ENCODE measurements around the gene TSPAN9. TPM values are rescaled to one million over a fixed set of nuclear protein-coding genes. Genes with fewer than 3 reads are reported as not detected.

TSPAN9 gene
- total and polyA plus RNA-seq, 4 experiments from 2014 or later, result 0.67 to 0.84 TPM; not detected in 2

- H3K4me3 ChIP-seq (ENCODE audit: low read length in 2 of 2), result no peak overlapping the region
- Mint-ChIP-seq H3K4me1 (no peaks in the 10 kb centered on the region), H3K36me3 (no peaks in the 10 kb centered on the region), H3K27me3 (peaks cover 6 to 13% of the 10 kb centered on the region in 2 donors), H3K27ac (no peak overlapping the region), H3K9me3 (peaks cover 0 to 6% (median 0%) of the 10 kb centered on the region in 8 donors), H3K4me3 (no peak overlapping the region)
- ChIA-PET POLR2A (ENCODE audit: partially characterized antibody) (no interaction called here), CTCF (ENCODE audit: partially characterized antibody) (no interaction called here)
- no peaks in the 10 kb centered on the region for H3K4me1 ChIP-seq (ENCODE audit: insufficient read depth, low read length)
- H3K27ac ChIP-seq (ENCODE audit: low read depth, low read length), result no peak overlapping the region
- H3K36me3 ChIP-seq (ENCODE audit: insufficient read depth, low read length), result no peaks in the 10 kb centered on the region
- no peaks in the 10 kb centered on the region for H3K9me3 ChIP-seq (ENCODE audit: control insufficient read depth in 1 of 2, low read length in 2 of 2)
- no peaks in the 10 kb centered on the region for H3K27me3 ChIP-seq (ENCODE audit: insufficient read depth, low read length)
- intact Hi-C loops (cut with micrococcal nuclease), result no loop called here
- DNase-seq, result no peak
Measured at GRCh38 chr12:3233797-3234196, 156.6 kb downstream of the TSPAN9 start.

- no peaks in the 10 kb centered on the region for H3K9me3 Mint-ChIP-seq
- H3K27ac Mint-ChIP-seq, result no peak overlapping the region
- no peaks in the 10 kb centered on the region for H3K36me3 ChIP-seq (ENCODE audit: insufficient read depth, low read length)
- no peaks in the 10 kb centered on the region for H3K4me1 Mint-ChIP-seq
- no peaks in the 10 kb centered on the region for H3K36me3 Mint-ChIP-seq
- no peak overlapping the region for H3K4me3 ChIP-seq (ENCODE audit: low read length in 2 of 2)
- no peaks in the 10 kb centered on the region for H3K9me3 ChIP-seq (ENCODE audit: control insufficient read depth in 1 of 2, low read length in 2 of 2)
- no peak overlapping the region for H3K4me3 Mint-ChIP-seq
- intact Hi-C loops (cut with micrococcal nuclease), result no loop called here
- CTCF ChIA-PET (ENCODE audit: partially characterized antibody), result no interaction called here
- no peak overlapping the region for H3K27ac ChIP-seq (ENCODE audit: low read depth, low read length)
- H3K27me3 ChIP-seq (ENCODE audit: insufficient read depth, low read length), result no peaks in the 10 kb centered on the region
- POLR2A ChIA-PET (ENCODE audit: partially characterized antibody), result no interaction called here
- no peaks in the 10 kb centered on the region for H3K4me1 ChIP-seq (ENCODE audit: insufficient read depth, low read length)
- H3K27me3 Mint-ChIP-seq, result peaks cover 3 to 9% of the 10 kb centered on the region in 2 donors
- no peak for DNase-seq
Measured at GRCh38 chr12:3236345-3237187, 159.4 kb downstream of the TSPAN9 start.

GRCh38 chr12:3238196-3238595, 161.0 kb downstream of the TSPAN9 start:
- no peak for DNase-seq
- H3K27ac ChIP-seq (ENCODE audit: low read depth, low read length), result no peak overlapping the region
- H3K27me3 Mint-ChIP-seq, result peaks cover 3 to 5% of the 10 kb centered on the region in 2 donors
- no peaks in the 10 kb centered on the region for H3K4me1 Mint-ChIP-seq
- intact Hi-C loops (cut with micrococcal nuclease), result no loop called here
- ChIA-PET CTCF (ENCODE audit: partially characterized antibody) (interaction anchor here (1.0 kb wide), 1 partner anchor 13 kb away, joined by 3 read pairs; no protein-coding TSS in a partner anchor), POLR2A (ENCODE audit: partially characterized antibody) (no interaction called here)
- no peaks in the 10 kb centered on the region for H3K9me3 ChIP-seq (ENCODE audit: control insufficient read depth in 1 of 2, low read length in 2 of 2)
- no peak overlapping the region for H3K4me3 Mint-ChIP-seq
- H3K36me3 Mint-ChIP-seq, result no peaks in the 10 kb centered on the region
- no peak overlapping the region for H3K27ac Mint-ChIP-seq
- no peaks in the 10 kb centered on the region for H3K27me3 ChIP-seq (ENCODE audit: insufficient read depth, low read length)
- H3K4me1 ChIP-seq (ENCODE audit: insufficient read depth, low read length), result no peaks in the 10 kb centered on the region
- no peaks in the 10 kb centered on the region for H3K9me3 Mint-ChIP-seq
- H3K4me3 ChIP-seq (ENCODE audit: low read length in 2 of 2), result no peak overlapping the region
- H3K36me3 ChIP-seq (ENCODE audit: insufficient read depth, low read length), result no peaks in the 10 kb centered on the region

GRCh38 chr12:3241621-3242020, 164.4 kb downstream of the TSPAN9 start:
- POLR2A ChIA-PET (ENCODE audit: partially characterized antibody), result no interaction called here
- H3K36me3 Mint-ChIP-seq, result no peaks in the 10 kb centered on the region

DNA sequence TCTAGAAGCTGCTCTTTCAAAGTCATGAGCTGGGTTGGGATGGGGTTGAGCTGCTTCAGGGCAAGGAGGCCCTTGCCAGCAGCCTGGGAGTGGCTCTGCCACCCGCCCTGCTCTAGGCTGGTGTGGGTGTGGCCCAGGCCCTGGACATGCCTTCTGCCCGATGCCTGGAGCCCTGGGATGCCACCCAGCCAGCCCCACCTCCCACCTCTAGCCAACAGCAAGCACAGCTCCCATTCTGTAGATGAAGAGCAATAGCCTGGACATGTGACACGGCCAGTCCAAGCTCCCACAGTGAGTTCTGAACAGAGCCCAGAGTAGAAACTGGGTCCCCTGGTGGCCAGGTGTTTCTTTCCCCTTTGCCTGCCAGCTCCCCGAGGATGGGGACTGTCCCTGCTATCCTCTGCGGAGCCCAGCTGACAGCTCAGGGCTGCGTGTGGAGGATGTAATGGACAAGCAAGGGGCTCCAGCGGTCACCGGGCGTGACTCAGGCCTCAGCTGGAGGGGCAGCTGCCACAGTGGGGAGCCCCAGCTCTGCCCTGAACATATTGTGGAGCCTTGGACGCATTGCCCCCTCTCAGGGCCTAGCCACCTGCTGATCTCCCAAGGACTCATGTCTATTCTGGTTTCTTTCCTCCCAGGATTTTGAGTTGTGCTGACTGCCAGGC, 165.2 kb downstream of the TSPAN9 start:
- H3K27me3 Mint-ChIP-seq, result peaks cover 0 to 3% of the 10 kb centered on the region in 2 donors
- intact Hi-C loops (cut with micrococcal nuclease), result no loop called here

More at GRCh38 chr12:3241621-3242020, 164.4 kb downstream of the TSPAN9 start:
- Histone ChIP-seq H3K36me3 (ENCODE audit: insufficient read depth, low read length) (no peaks in the 10 kb centered on the region), H3K27me3 (ENCODE audit: insufficient read depth, low read length) (no peaks in the 10 kb centered on the region), H3K27ac (ENCODE audit: low read depth, low read length) (no peak overlapping the region), H3K4me1 (ENCODE audit: insufficient read depth, low read length) (no peaks in the 10 kb centered on the region), H3K4me3 (ENCODE audit: low read length in 2 of 2) (no peak overlapping the region), H3K9me3 (ENCODE audit: control insufficient read depth in 1 of 2, low read length in 2 of 2) (no peaks in the 10 kb centered on the region)
- CTCF ChIA-PET (ENCODE audit: partially characterized antibody), result no interaction called here
- H3K27ac Mint-ChIP-seq, result no peak overlapping the region
- intact Hi-C loops (cut with micrococcal nuclease), result no loop called here
- H3K27me3 Mint-ChIP-seq, result peaks cover 0 to 3% of the 10 kb centered on the region in 2 donors
- no peak for DNase-seq
- H3K4me1 Mint-ChIP-seq, result no peaks in the 10 kb centered on the region
- no peak overlapping the region for H3K4me3 Mint-ChIP-seq
- H3K9me3 Mint-ChIP-seq, result peaks cover 0 to 2% (median 0%) of the 10 kb centered on the region in 8 donors

DNA sequence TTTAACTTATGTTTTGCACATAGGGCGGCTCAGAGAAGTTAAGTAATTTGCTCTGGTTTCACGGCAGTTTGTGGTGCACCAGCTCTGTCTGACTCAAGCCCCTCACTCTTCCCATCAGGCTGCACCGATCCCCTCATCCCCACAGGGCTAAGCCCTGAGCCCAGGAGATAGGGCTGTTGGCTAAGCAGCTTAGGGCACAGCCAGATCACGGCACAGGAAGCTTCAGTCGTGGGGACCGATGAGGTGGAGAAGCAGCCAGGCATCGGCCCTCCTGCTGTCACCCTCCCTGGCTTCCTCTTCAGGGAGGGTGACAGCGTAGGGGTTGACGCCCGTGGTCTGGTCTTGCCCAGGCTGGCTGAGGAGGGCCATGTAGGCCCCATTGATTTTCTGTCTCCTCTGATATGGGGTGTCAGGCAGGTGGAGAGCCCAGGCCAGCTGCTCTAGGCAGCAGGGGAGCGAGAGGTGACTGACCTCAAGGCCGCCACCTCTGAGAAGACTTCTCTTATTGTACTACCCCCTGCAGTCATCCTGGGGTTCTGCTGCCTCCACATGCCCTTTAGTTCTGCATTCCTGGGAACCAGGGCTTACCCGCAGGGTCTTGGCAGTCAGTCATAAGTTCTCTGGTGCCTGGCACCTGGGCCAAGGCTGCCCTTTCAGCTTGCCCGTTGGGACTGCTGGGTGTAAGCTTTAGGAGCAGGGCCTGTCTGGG, 166.4 kb downstream of the TSPAN9 start:
- Mint-ChIP-seq H3K9me3 (peaks cover 0 to 2% (median 0%) of the 10 kb centered on the region in 8 donors), H3K36me3 (no peaks in the 10 kb centered on the region), H3K4me3 (no peak overlapping the region), H3K27me3 (no peaks in the 10 kb centered on the region), H3K27ac (no peak overlapping the region), H3K4me1 (no peaks in the 10 kb centered on the region)
- ChIA-PET CTCF (ENCODE audit: partially characterized antibody) (interaction anchor here (1.1 kb wide), 1 partner anchor 170 kb away, joined by 4 read pairs; no protein-coding TSS in a partner anchor), POLR2A (ENCODE audit: partially characterized antibody) (no interaction called here)
- Histone ChIP-seq H3K4me3 (ENCODE audit: low read length in 2 of 2) (no peak overlapping the region), H3K27me3 (ENCODE audit: insufficient read depth, low read length) (no peaks in the 10 kb centered on the region), H3K27ac (ENCODE audit: low read depth, low read length) (no peak overlapping the region), H3K9me3 (ENCODE audit: control insufficient read depth in 1 of 2, low read length in 2 of 2) (no peaks in the 10 kb centered on the region), H3K36me3 (ENCODE audit: insufficient read depth, low read length) (no peaks in the 10 kb centered on the region), H3K4me1 (ENCODE audit: insufficient read depth, low read length) (no peaks in the 10 kb centered on the region)
- DNase-seq, result no peak
- intact Hi-C loops (cut with micrococcal nuclease), result no loop called here

More for the DNA sequence above, 165.2 kb downstream of the TSPAN9 start:
- Mint-ChIP-seq H3K4me1 (no peaks in the 10 kb centered on the region), H3K4me3 (no peak overlapping the region), H3K36me3 (no peaks in the 10 kb centered on the region), H3K27ac (no peak overlapping the region), H3K9me3 (peaks cover 0 to 2% (median 0%) of the 10 kb centered on the region in 8 donors)
- ChIA-PET CTCF (ENCODE audit: partially characterized antibody) (interaction anchor here (1.1 kb wide), 1 partner anchor 169 kb away, joined by 4 read pairs; no protein-coding TSS in a partner anchor), POLR2A (ENCODE audit: partially characterized antibody) (no interaction called here)
- no peak overlapping the region for H3K27ac ChIP-seq (ENCODE audit: low read depth, low read length)
- no peaks in the 10 kb centered on the region for H3K27me3 ChIP-seq (ENCODE audit: insufficient read depth, low read length)
- H3K9me3 ChIP-seq (ENCODE audit: control insufficient read depth in 1 of 2, low read length in 2 of 2), result no peaks in the 10 kb centered on the region
- no peak for DNase-seq
- H3K4me3 ChIP-seq (ENCODE audit: low read length in 2 of 2), result no peak overlapping the region
- H3K4me1 ChIP-seq (ENCODE audit: insufficient read depth, low read length), result no peaks in the 10 kb centered on the region
- H3K36me3 ChIP-seq (ENCODE audit: insufficient read depth, low read length), result no peaks in the 10 kb centered on the region

- no peak for DNase-seq
- Mint-ChIP-seq H3K27me3 (peaks cover 0 to 2% of the 10 kb centered on the region in 2 donors), H3K9me3 (peaks cover 0 to 2% (median 0%) of the 10 kb centered on the region in 8 donors), H3K27ac (no peak overlapping the region), H3K4me3 (no peak overlapping the region), H3K4me1 (peaks cover 2 to 4% (median 3%) of the 10 kb centered on the region in 4 donors), H3K36me3 (no peaks in the 10 kb centered on the region)
- intact Hi-C loops (cut with micrococcal nuclease), result no loop called here
- Histone ChIP-seq H3K4me3 (ENCODE audit: low read length in 2 of 2) (no peak overlapping the region), H3K36me3 (ENCODE audit: insufficient read depth, low read length) (no peaks in the 10 kb centered on the region), H3K27me3 (ENCODE audit: insufficient read depth, low read length) (no peaks in the 10 kb centered on the region), H3K4me1 (ENCODE audit: insufficient read depth, low read length) (peaks cover 3% of the 10 kb centered on the region), H3K9me3 (ENCODE audit: control insufficient read depth in 1 of 2, low read length in 2 of 2) (no peaks in the 10 kb centered on the region), H3K27ac (ENCODE audit: low read depth, low read length) (no peak overlapping the region)
- ChIA-PET CTCF (ENCODE audit: partially characterized antibody) (no interaction called here), POLR2A (ENCODE audit: partially characterized antibody) (no interaction called here)
Measured at GRCh38 chr12:3244219-3244750, 167.1 kb downstream of the TSPAN9 start.
